Duodenal mucosa (tissue), 2 donors: ENCODE data around the gene TSSC4.

Experiments
- H3K27ac ChIP-seq: one replicate; pipeline ENCODE4 v1.7.0; 2013; ENCODE audit warnings: low read depth, low read length
- H3K27me3 ChIP-seq, 2 donors: one replicate each; pipeline ENCODE4 v1.7.0; 2013; ENCODE audit warnings: low read length in 2 of 2, control low read depth in 1 of 2; ENCODE audit not compliant: insufficient read depth in 2 of 2, control insufficient read depth in 1 of 2
- H3K36me3 ChIP-seq, 2 donors: one replicate each; pipeline ENCODE4 v1.7.0; 2013; ENCODE audit warnings: low read length in 2 of 2, control low read depth in 1 of 2; ENCODE audit not compliant: insufficient read depth in 2 of 2, control insufficient read depth in 1 of 2
- H3K4me1 ChIP-seq, 2 donors: one replicate each; pipeline ENCODE4 v1.7.0; 2013; ENCODE audit warnings: low read length in 2 of 2, control low read depth in 1 of 2; ENCODE audit not compliant: insufficient read depth in 2 of 2, control insufficient read depth in 1 of 2
- H3K4me3 ChIP-seq, 2 donors: one replicate each; pipeline ENCODE4 v1.7.0; 2013; ENCODE audit warnings: low read length in 2 of 2, low read depth in 1 of 2
- H3K9ac ChIP-seq, 2 donors: one replicate each; pipeline ENCODE4 v1.7.0; 2013; ENCODE audit warnings: low read length in 2 of 2, low read depth in 1 of 2
- H3K9me3 ChIP-seq, 2 donors: one replicate each; pipeline ENCODE4 v1.7.0; 2013; ENCODE audit warnings: low read length in 2 of 2, control low read depth in 1 of 2; ENCODE audit not compliant: control insufficient read depth in 1 of 2

The TSSC4 gene

DNA sequence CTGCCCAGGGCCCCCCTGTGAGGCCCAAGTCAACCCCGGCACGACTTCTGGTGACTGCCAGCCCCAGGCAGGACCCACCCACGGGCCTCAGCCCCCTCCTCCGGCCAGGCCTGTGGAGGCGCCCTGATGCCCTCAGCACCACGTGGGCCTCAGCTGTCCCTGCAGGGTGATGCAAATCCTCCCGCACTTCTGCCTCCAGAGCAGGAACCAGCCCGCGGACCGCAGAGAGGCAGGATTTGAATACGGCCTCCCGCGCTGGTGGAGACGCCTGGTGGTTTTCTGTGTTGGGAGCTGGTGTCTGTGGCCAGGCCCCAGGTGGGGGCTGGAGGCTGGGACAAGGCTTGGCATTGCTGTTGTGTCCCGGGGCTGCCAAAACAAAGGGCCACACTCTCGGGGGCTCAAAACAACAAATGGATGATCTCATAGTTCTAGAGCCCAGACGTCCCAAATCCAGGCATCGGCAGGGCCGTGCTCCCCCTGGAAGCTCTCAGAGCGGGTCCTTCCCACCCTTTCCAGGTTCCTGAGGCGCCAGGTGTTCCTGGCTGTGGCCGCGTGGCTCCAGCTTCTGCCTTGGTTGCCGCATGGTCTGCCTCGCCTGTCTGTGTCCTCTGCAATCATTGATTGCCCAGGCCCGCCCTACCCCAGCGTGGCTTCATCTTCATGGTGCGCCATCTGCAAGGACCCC is 24.4 kb downstream of the TSSC4 start:
- no peak overlapping the region for H3K9ac ChIP-seq
- H3K4me3 ChIP-seq = no peak overlapping the region
- no peaks in the 10 kb centered on the region for H3K9me3 ChIP-seq
- no peak overlapping the region for H3K27ac ChIP-seq
- H3K4me1 ChIP-seq = peaks cover 13 to 25% of the 10 kb centered on the region in 2 donors
- H3K36me3 ChIP-seq = no peaks in the 10 kb centered on the region
- H3K27me3 ChIP-seq = peaks cover 25 to 36% of the 10 kb centered on the region in 2 donors

DNA sequence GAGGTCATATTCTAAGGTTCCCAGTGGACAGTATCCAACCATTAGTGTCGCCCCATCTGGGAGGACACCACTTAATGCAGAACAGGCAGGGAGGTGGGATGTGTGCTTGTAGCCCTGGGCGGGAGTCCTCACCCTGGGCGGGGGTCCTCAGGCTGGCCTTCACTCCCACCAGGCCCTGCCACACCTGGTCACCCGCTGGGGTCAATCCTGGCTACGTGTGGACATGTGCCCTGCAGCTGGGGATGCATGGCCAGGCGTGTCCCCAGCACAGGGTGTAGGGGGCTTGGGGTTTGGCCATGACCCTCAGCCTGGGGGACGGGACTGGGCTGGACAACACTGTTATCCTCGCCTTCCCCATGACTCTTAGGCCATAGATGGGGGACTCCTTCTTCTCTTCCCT is 25.0 kb downstream of the TSSC4 start:
- H3K27ac ChIP-seq = no peak overlapping the region
- no peak overlapping the region for H3K4me3 ChIP-seq
- H3K27me3 ChIP-seq = peaks cover 25 to 36% of the 10 kb centered on the region in 2 donors
- no peaks in the 10 kb centered on the region for H3K9me3 ChIP-seq
- no peak overlapping the region for H3K9ac ChIP-seq
- H3K36me3 ChIP-seq = no peaks in the 10 kb centered on the region
- H3K4me1 ChIP-seq = peaks cover 13 to 19% of the 10 kb centered on the region in 2 donors

DNA sequence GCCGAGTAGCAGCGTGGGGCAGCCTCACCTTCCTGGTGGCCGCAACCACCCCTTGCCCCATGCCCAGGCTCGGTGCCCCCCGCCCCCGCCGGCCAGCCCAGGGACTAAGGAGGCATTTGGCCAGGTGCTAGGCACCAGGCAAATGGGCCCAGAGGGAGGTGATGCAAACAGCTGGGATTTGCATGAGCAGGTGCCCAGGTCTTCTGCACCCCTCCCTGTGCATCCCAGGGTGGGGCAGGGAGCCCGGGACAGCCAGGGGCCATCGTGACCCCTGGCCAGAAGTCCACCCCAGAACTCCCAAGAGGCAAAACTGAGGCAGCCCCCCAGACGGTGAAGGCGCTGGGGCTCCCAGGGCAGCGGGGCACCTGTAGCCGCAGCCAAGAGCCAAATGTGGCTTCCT is 25.7 kb downstream of the TSSC4 start:
- Histone ChIP-seq H3K4me3 (no peak overlapping the region), H3K27ac (no peak overlapping the region), H3K36me3 (no peaks in the 10 kb centered on the region), H3K27me3 (peaks cover 20 to 31% of the 10 kb centered on the region in 2 donors), H3K9me3 (no peaks in the 10 kb centered on the region), H3K9ac (no peak overlapping the region), H3K4me1 (peaks cover 8 to 14% of the 10 kb centered on the region in 2 donors)

DNA sequence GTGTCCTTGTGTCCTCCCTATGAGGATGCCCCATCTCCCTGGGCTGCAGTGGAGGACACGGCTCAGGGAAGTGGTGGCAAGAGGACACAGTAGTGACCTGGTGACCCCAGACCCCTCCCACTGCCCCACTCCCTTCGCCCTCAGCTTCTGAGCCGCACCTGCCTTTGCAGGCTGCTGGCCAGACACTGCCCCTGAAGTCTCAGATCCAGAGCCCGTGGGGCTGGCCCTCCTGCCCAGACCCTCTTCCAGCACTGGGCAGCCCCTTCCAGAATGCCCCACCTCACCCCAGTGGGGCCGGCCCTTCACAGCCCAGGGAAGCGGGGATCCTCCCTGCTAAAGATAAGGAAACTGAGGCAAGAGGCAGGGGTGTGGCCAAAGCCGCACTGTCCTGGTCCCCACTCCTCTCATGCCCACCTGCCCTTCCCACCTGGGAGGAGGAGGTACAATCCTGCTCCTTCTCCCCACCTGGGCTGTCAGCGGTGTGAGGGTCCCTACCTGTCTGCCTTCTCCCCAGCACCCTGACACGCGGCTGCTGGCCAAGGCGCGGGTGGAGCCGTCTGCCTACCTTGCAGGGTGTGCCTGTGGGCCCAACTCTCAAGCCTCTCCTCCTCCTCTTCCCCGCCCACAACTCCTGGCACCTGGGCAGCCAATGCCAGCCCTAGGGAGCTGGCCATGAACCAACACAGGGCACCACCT is 26.4 kb downstream of the TSSC4 start:
- H3K4me3 ChIP-seq = no peak overlapping the region
- H3K4me1 ChIP-seq = peaks cover 6 to 14% of the 10 kb centered on the region in 2 donors
- H3K9me3 ChIP-seq = no peaks in the 10 kb centered on the region
- peak overlapping the region in 1 of 2 donors; percentile 26 for H3K9ac ChIP-seq
- no peaks in the 10 kb centered on the region for H3K36me3 ChIP-seq
- peaks cover 17 to 30% of the 10 kb centered on the region in 2 donors for H3K27me3 ChIP-seq
- no peak overlapping the region for H3K27ac ChIP-seq

GRCh38 chr11:2427721-2428321 is 27.3 kb downstream of the TSSC4 start:
- no peaks in the 10 kb centered on the region for H3K9me3 ChIP-seq
- peaks cover 6 to 14% of the 10 kb centered on the region in 2 donors for H3K4me1 ChIP-seq
- no peaks in the 10 kb centered on the region for H3K36me3 ChIP-seq
- peak overlapping the region in 1 of 2 donors; percentile 26 for H3K9ac ChIP-seq
- no peak overlapping the region for H3K4me3 ChIP-seq
- peaks cover 9 to 29% of the 10 kb centered on the region in 2 donors for H3K27me3 ChIP-seq
- H3K27ac ChIP-seq = no peak overlapping the region

DNA sequence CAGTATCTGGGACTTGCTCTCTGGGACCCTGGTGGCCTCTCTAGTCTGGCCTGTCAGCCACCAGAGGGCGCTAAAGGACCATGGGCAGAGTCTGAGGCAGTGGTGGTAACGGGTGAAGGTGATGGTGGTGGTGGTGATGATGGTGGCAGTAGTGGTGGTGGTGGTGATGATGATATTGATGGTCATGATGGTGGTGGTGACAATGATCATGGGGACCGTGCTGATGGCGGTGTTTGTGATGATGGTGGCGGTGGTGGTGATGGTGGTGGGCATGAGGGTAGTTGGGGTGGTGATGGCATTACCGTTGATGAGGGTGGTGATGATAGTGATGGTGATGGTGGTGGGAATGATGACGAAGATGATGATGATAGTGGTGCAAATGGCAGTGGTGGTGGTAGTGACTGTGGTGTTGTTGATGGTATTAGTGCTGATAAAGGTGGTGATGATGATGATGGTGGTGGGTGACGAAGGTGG is 27.8 kb downstream of the TSSC4 start:
- H3K27me3 ChIP-seq = peaks cover 9 to 24% of the 10 kb centered on the region in 2 donors
- H3K27ac ChIP-seq = no peak overlapping the region
- H3K4me3 ChIP-seq = no peak overlapping the region
- H3K9me3 ChIP-seq = no peaks in the 10 kb centered on the region
- no peak overlapping the region for H3K9ac ChIP-seq
- peaks cover 6 to 14% of the 10 kb centered on the region in 2 donors for H3K4me1 ChIP-seq
- peaks cover 0 to under 1% of the 10 kb centered on the region in 2 donors for H3K36me3 ChIP-seq

DNA sequence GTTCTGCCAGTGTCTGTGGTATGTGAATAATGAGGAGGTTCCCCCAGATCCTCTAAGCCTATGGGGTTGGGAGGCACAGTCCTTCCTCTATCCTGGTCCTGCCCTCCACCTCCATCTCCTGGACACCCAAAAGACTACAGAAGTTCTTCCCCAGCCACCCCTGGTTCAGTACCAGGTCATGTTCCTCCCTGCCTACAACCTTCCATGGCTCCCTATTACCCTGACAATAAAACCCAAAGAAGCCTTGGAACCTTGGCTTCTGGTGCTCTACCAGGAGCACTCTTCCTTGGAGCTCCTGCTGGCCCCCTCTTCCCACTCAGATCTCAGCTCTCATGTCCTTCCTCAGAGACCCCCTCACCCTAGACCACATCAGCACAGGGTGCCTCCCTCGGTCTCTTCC is 30.8 kb downstream of the TSSC4 start:
- Histone ChIP-seq H3K36me3 (peaks cover 0 to 13% of the 10 kb centered on the region in 2 donors), H3K27me3 (peaks cover 0 to 3% of the 10 kb centered on the region in 2 donors), H3K9ac (no peak overlapping the region), H3K27ac (no peak overlapping the region), H3K4me3 (no peak overlapping the region), H3K9me3 (no peaks in the 10 kb centered on the region), H3K4me1 (peaks cover 6 to 14% of the 10 kb centered on the region in 2 donors)

DNA sequence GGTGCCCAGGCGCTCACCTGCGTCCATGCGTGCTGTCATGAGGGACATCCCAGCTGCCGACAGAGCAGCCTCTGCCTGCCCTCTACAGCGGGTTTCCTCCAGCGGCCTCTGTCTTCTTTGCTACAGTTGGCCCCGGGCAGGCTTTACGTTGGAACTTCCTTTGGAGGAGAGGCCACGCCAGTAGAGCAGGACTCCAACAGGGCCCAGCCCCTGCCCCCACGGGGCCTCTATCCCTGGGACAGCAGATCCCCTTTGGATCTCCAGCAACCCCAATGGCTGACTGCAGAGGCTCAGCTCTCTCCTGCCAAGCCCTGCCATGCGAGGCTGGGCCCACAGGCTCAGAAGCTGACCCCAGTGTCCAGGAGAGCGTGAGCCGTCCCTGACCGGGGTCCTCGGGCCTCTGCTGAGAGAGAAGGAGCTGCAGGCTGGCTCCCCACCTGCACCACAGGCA is 31.6 kb downstream of the TSSC4 start:
- Histone ChIP-seq H3K36me3 (peaks cover 0 to 13% of the 10 kb centered on the region in 2 donors), H3K4me1 (peaks cover 6 to 9% of the 10 kb centered on the region in 2 donors), H3K9ac (no peak overlapping the region), H3K9me3 (no peaks in the 10 kb centered on the region), H3K27me3 (no peaks in the 10 kb centered on the region), H3K4me3 (no peak overlapping the region), H3K27ac (no peak overlapping the region)

GRCh38 chr11:2432628-2433071 is 32.1 kb downstream of the TSSC4 start:
- Histone ChIP-seq H3K9me3 (no peaks in the 10 kb centered on the region), H3K4me3 (no peak overlapping the region), H3K36me3 (peaks cover 0 to 13% of the 10 kb centered on the region in 2 donors), H3K4me1 (peaks cover 3 to 6% of the 10 kb centered on the region in 2 donors), H3K27ac (no peak overlapping the region), H3K9ac (no peak overlapping the region), H3K27me3 (no peaks in the 10 kb centered on the region)
